ENCODE data around the gene XRCC1.

XRCC1 gene

GRCh38 chr19:43597876-43598275 lies 22.5 kb upstream of the XRCC1 start:
- no peak for TF ChIP-seq CTCF (IDR thresholded peaks at IDR 0.05; ENCODE audit: extremely low read depth, missing control alignments)
- DNase-seq (ENCODE audit: low spot score): no peak

- no peak for DNase-seq (ENCODE audit: low spot score)
- TF ChIP-seq CTCF (IDR thresholded peaks at IDR 0.05; ENCODE audit: extremely low read depth, missing control alignments): no peak
Measured at GRCh38 chr19:43596842-43597461, 21.6 kb upstream of the XRCC1 start.

DNA sequence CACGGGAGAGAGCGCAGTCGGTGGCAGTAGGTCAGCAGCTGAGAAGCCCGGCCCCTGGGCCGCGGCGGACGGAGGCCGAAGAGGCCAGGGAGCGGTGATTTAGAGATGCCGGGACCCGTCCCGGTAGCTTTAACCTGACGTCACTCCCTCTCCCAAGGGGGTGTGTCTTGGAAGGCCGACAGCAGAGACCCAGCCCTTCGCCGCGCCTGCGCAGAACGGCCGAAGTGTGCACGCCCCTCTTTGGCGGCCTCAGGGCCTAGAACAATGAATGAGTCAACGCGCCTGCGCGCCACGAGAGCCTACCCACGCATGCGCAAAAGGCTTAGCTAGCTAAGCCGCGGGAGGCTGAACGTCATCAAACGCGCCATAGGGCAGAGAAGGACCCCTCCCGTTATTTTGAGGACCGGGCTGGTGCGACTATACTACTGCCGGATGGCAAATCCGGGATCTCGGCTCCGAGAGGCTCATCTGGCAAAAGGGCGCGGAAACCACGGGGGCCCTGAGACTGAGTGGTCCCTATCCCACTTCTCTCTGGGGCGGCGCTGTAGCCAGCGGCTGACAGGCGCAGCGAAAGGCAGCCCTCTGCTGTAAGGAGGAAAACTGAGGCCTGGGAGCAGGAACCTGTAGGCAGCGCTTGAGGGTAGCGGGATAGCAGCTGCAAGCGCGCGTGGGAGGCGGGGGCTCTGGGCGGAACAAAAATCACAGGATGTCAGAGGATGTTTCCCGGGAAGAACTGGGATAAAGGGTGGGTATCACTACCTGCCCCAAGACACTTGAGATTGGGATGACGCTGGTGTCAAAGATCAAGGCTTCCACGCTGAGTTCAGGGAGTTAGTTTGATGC lies 20.9 kb upstream of the XRCC1 start, which contains the start of the genes IRGQ and ZNF576:
IRGQ (minus strand) TSS at position 136 of the 843 bp plus-strand sequence. CDS start 796 bp downstream, outside the sequence.
ZNF576 (plus strand) TSS at position 597 of the 843 bp plus-strand sequence. CDS start 514 bp downstream, outside the sequence.
- no peak for TF ChIP-seq CTCF (IDR thresholded peaks at IDR 0.05; ENCODE audit: extremely low read depth, missing control alignments)
- peak; percentile 98 for DNase-seq (ENCODE audit: low spot score)

DNA sequence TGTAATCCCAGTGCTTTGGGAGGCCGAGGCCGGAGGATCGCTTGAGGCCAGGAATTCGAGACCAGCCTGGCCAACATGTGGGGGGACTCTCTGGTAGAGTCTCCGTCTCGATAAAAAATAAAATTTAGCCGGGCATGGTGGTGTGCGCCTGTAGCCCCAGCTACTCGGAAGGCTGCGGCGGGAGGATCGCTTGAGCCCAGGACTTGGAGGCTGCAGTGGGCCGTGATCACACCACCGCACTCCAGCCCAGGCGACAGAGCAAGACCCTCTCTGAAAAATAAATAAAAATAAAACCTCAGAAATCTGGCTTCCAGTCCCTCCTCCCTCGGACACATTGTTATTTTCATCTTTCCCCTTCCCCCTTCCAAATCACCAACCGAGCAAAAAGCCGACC lies 20.3 kb upstream of the XRCC1 start:
- TF ChIP-seq CTCF (IDR thresholded peaks at IDR 0.05; ENCODE audit: extremely low read depth, missing control alignments): no peak
- no peak for DNase-seq (ENCODE audit: low spot score)

- DNase-seq (ENCODE audit: low spot score): peak; percentile 81
- TF ChIP-seq CTCF (IDR thresholded peaks at IDR 0.05; ENCODE audit: extremely low read depth, missing control alignments): peak; percentile 86
Measured at GRCh38 chr19:43594710-43595604, 19.6 kb upstream of the XRCC1 start.

GRCh38 chr19:43594081-43594697 lies 18.9 kb upstream of the XRCC1 start:
- no peak for TF ChIP-seq CTCF (IDR thresholded peaks at IDR 0.05; ENCODE audit: extremely low read depth, missing control alignments)
- DNase-seq (ENCODE audit: low spot score): no peak
